Measurements from ENCODE around the gene TRABD2B. TPM values are rescaled to one million over a fixed set of nuclear protein-coding genes. Genes with fewer than 3 reads are reported as not detected.

TRABD2B gene
- total RNA-seq, 3 donors from 2014 or later: not detected

- H3K27me3 Mint-ChIP-seq (ENCODE audit: low read depth): peaks cover 6% of the 10 kb centered on the region
- DNase-seq (no peak), ATAC-seq (no peak)
- no peaks in the 10 kb centered on the region for H3K9me3 Mint-ChIP-seq
- H3K36me3 Mint-ChIP-seq (ENCODE audit: insufficient read depth): no peaks in the 10 kb centered on the region
- no peaks in the 10 kb centered on the region for H3K4me1 Mint-ChIP-seq (ENCODE audit: low read depth)
- H3K4me3 Mint-ChIP-seq: no peak overlapping the region
These were observed 225.4 kb downstream of the TRABD2B start for GRCh38 chr1:47771751-47772150.

- no peak for ATAC-seq
- no peaks in the 10 kb centered on the region for H3K4me1 Mint-ChIP-seq (ENCODE audit: low read depth)
- no peak for DNase-seq
- no peaks in the 10 kb centered on the region for H3K36me3 Mint-ChIP-seq (ENCODE audit: insufficient read depth)
- no peaks in the 10 kb centered on the region for H3K9me3 Mint-ChIP-seq
- H3K4me3 Mint-ChIP-seq: no peak overlapping the region
- H3K27me3 Mint-ChIP-seq (ENCODE audit: low read depth): peaks cover 4% of the 10 kb centered on the region
These were observed 227.2 kb downstream of the TRABD2B start for GRCh38 chr1:47769983-47770382.

GRCh38 chr1:47769295-47769694 is 227.9 kb downstream of the TRABD2B start:
- Mint-ChIP-seq H3K36me3 (ENCODE audit: insufficient read depth) (no peaks in the 10 kb centered on the region), H3K27me3 (ENCODE audit: low read depth) (peaks cover 5% of the 10 kb centered on the region), H3K4me3 (no peak overlapping the region), H3K9me3 (no peaks in the 10 kb centered on the region), H3K4me1 (ENCODE audit: low read depth) (no peaks in the 10 kb centered on the region)
- DNase-seq (no peak), ATAC-seq (no peak)

- Mint-ChIP-seq H3K36me3 (ENCODE audit: insufficient read depth) (no peaks in the 10 kb centered on the region), H3K4me3 (no peak overlapping the region), H3K4me1 (ENCODE audit: low read depth) (no peaks in the 10 kb centered on the region), H3K27me3 (ENCODE audit: low read depth) (peaks cover 8% of the 10 kb centered on the region), H3K9me3 (no peaks in the 10 kb centered on the region)
- DNase-seq (no peak), ATAC-seq (no peak)
These were observed 229.5 kb downstream of the TRABD2B start for GRCh38 chr1:47767741-47768100.

- Mint-ChIP-seq H3K4me3 (no peak overlapping the region), H3K27me3 (ENCODE audit: low read depth) (peaks cover 6% of the 10 kb centered on the region)
These were observed 230.1 kb downstream of the TRABD2B start for GRCh38 chr1:47766832-47767740.

GRCh38 chr1:47765742-47766485 is 231.3 kb downstream of the TRABD2B start:
- ATAC-seq (no peak), DNase-seq (no peak)
- H3K27me3 Mint-ChIP-seq (ENCODE audit: low read depth): peaks cover 7% of the 10 kb centered on the region
- H3K36me3 Mint-ChIP-seq (ENCODE audit: insufficient read depth): no peaks in the 10 kb centered on the region
- H3K9me3 Mint-ChIP-seq: no peaks in the 10 kb centered on the region
- no peak overlapping the region for H3K4me3 Mint-ChIP-seq
- H3K4me1 Mint-ChIP-seq (ENCODE audit: low read depth): no peaks in the 10 kb centered on the region

More at GRCh38 chr1:47766832-47767740, 230.1 kb downstream of the TRABD2B start:
- no peaks in the 10 kb centered on the region for H3K9me3 Mint-ChIP-seq
- H3K36me3 Mint-ChIP-seq (ENCODE audit: insufficient read depth): no peaks in the 10 kb centered on the region
- ATAC-seq: no peak
- H3K4me1 Mint-ChIP-seq (ENCODE audit: low read depth): no peaks in the 10 kb centered on the region
- DNase-seq: no peak

- no peaks in the 10 kb centered on the region for H3K4me1 Mint-ChIP-seq (ENCODE audit: low read depth)
- ATAC-seq: no peak
These were observed 231.9 kb downstream of the TRABD2B start for GRCh38 chr1:47765236-47765635.

GRCh38 chr1:47764461-47765046 is 232.6 kb downstream of the TRABD2B start:
- Mint-ChIP-seq H3K4me1 (ENCODE audit: low read depth) (no peaks in the 10 kb centered on the region), H3K4me3 (no peak overlapping the region), H3K27me3 (ENCODE audit: low read depth) (peaks cover 6% of the 10 kb centered on the region), H3K36me3 (ENCODE audit: insufficient read depth) (no peaks in the 10 kb centered on the region), H3K9me3 (no peaks in the 10 kb centered on the region)
- no peak for DNase-seq
- ATAC-seq: no peak

More at GRCh38 chr1:47765236-47765635, 231.9 kb downstream of the TRABD2B start:
- H3K4me3 Mint-ChIP-seq: no peak overlapping the region
- H3K27me3 Mint-ChIP-seq (ENCODE audit: low read depth): peaks cover 6% of the 10 kb centered on the region
- H3K9me3 Mint-ChIP-seq: no peaks in the 10 kb centered on the region
- DNase-seq: no peak
- H3K36me3 Mint-ChIP-seq (ENCODE audit: insufficient read depth): no peaks in the 10 kb centered on the region

GRCh38 chr1:47763591-47764171 is 233.5 kb downstream of the TRABD2B start:
- H3K9me3 Mint-ChIP-seq: no peaks in the 10 kb centered on the region
- H3K36me3 Mint-ChIP-seq (ENCODE audit: insufficient read depth): no peaks in the 10 kb centered on the region
- peaks cover 6% of the 10 kb centered on the region for H3K27me3 Mint-ChIP-seq (ENCODE audit: low read depth)
- DNase-seq: no peak
- H3K4me3 Mint-ChIP-seq: no peak overlapping the region
- no peaks in the 10 kb centered on the region for H3K4me1 Mint-ChIP-seq (ENCODE audit: low read depth)
- ATAC-seq: no peak

- no peaks in the 10 kb centered on the region for H3K4me1 Mint-ChIP-seq (ENCODE audit: low read depth)
- H3K9me3 Mint-ChIP-seq: no peaks in the 10 kb centered on the region
- H3K27me3 Mint-ChIP-seq (ENCODE audit: low read depth): peaks cover 7% of the 10 kb centered on the region
- ATAC-seq (no peak), DNase-seq (no peak)
- no peaks in the 10 kb centered on the region for H3K36me3 Mint-ChIP-seq (ENCODE audit: insufficient read depth)
- no peak overlapping the region for H3K4me3 Mint-ChIP-seq
These were observed 235.2 kb downstream of the TRABD2B start for GRCh38 chr1:47761974-47762373.

GRCh38 chr1:47761201-47761930 is 235.8 kb downstream of the TRABD2B start:
- no peak overlapping the region for H3K4me3 Mint-ChIP-seq
- H3K4me1 Mint-ChIP-seq (ENCODE audit: low read depth): no peaks in the 10 kb centered on the region
- H3K36me3 Mint-ChIP-seq (ENCODE audit: insufficient read depth): no peaks in the 10 kb centered on the region
- H3K27me3 Mint-ChIP-seq (ENCODE audit: low read depth): peaks cover 9% of the 10 kb centered on the region
- ATAC-seq: no peak
- no peaks in the 10 kb centered on the region for H3K9me3 Mint-ChIP-seq
- DNase-seq: no peak

- H3K36me3 Mint-ChIP-seq (ENCODE audit: insufficient read depth): no peaks in the 10 kb centered on the region
- no peaks in the 10 kb centered on the region for H3K9me3 Mint-ChIP-seq
- H3K27me3 Mint-ChIP-seq (ENCODE audit: low read depth): peaks cover 9% of the 10 kb centered on the region
- no peaks in the 10 kb centered on the region for H3K4me1 Mint-ChIP-seq (ENCODE audit: low read depth)
- DNase-seq (no peak), ATAC-seq (no peak)
- H3K4me3 Mint-ChIP-seq: no peak overlapping the region
These were observed 237.1 kb downstream of the TRABD2B start for GRCh38 chr1:47759936-47760629.

GRCh38 chr1:47759251-47759935 is 237.8 kb downstream of the TRABD2B start:
- H3K36me3 Mint-ChIP-seq (ENCODE audit: insufficient read depth): no peaks in the 10 kb centered on the region
- H3K4me1 Mint-ChIP-seq (ENCODE audit: low read depth): no peaks in the 10 kb centered on the region
- DNase-seq (no peak), ATAC-seq (no peak)
- H3K4me3 Mint-ChIP-seq: no peak overlapping the region
- H3K9me3 Mint-ChIP-seq: no peaks in the 10 kb centered on the region
- peaks cover 8% of the 10 kb centered on the region for H3K27me3 Mint-ChIP-seq (ENCODE audit: low read depth)
